ENCODE data around the gene LCAT. TPM values are rescaled to one million over a fixed set of nuclear protein-coding genes. Genes with fewer than 3 reads are reported as not detected.
"Not testable (repeated sequence)": the region's sequence is repeated elsewhere in the genome, so short reads cannot be mapped to it uniquely, and the experiment has no call there.

Gene LCAT
- total RNA-seq, 1 experiment from 2014 or later = 16.7 TPM

DNA sequence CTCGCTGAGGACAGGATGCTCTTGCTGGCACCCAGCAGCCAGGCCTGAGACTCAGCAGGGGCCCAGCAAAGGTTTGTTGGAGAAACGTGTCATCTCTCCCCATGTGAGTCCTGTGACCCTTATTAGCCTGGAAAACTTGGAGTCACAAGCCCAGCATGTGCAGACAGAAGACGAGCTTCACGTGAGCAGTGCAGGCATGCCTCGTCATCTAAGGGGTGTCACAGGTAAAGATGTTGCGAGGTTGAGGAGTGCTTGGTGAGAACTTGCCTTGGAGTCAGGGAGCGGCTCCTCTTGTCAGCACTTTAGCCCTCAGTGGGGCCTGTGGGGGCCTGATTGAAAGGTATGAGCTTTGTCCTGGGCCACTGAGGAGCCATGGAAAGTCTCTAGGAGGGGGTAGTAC is 10.1 kb downstream of the LCAT start:
- no peak for DNase-seq (ENCODE audit: low spot score)

DNA sequence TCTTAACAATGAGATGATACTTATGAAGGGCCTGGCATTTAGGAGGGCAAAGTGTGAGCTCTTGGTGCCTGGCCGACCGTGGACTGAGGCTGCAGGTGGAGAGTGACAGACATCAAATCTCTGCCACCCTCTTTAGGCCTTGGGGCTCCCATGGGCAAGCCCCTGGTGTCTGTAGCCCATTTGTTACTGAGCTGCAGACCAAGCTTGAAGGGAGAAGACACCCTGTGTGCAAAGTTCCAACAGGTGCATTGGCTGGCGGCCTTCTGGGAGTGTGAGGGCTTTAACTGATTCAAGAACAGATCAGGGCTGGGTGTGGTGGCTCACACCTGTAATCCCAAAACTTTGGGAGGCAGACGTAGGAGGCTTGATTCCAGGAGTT is 11.5 kb downstream of the LCAT start:
- no peak for DNase-seq (ENCODE audit: low spot score)

DNA sequence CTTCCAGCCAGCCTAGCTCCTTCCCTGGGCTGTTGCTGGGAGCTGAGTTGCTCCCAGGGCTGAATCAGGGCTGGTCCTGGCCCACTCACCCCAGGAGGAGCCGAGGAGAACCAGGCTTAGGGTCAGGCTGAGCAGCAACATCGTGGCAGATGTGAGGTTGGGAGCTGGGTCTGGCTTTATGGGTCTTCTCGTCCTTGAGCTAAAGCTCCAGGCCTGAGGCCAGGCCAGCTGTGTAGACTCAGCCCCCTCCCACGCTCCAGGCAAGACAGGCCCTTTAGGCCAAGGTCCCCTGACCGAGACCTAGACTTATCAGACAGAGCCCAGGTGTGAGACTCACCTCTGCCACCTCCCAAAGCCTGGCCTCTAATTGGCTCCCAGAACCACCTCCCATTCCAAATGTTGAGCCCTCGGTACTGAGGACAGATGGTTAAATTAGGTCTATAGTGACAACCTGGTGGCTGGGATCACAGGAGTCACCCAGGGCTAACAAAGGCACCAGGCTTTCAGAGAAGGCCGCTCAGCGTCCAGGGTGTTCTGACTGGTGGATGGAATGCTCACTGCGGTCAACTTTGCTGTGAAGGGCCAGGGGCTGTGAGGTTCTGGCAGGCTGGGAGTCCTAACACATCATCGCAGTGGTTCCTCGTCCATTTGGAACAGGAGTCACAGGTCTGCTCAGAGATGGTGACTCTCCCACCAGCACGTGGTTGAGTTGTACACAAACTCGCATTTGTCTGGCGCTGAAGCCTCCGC is 12.0 kb downstream of the LCAT start, which contains the start of gene CTRL:
CTRL (minus strand) TSS at position 151 of the 750 bp plus-strand sequence; CDS start at position 141, 10 bp downstream.
- DNase-seq (ENCODE audit: low spot score) = no peak

DNA sequence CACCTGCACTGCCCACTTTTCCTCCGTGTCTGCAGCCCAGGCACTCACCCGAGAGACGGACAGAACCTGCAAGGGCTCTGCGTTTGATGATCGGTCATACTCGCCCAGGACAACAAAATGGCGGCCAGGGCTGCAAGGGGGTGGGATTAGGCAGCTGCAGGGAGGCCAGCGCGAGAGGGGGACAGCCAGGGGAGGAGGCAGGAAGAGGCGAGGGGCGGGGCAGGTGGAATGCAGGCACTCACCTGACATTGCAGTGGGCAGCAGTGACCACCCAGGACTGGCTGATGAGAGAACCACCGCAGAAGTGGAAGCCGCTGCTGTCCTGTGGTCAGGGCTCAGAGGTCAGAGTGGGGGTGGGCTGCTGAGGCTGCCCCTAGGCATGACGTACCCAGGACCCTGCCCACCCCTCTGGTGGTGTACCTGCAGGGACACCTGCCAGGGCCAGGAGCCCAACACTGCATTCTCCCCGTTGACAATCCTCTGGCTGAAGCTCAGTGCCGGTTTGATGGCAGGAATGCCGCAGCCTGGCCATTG is 13.2 kb downstream of the LCAT start:
- DNase-seq (ENCODE audit: low spot score) = no peak

DNA sequence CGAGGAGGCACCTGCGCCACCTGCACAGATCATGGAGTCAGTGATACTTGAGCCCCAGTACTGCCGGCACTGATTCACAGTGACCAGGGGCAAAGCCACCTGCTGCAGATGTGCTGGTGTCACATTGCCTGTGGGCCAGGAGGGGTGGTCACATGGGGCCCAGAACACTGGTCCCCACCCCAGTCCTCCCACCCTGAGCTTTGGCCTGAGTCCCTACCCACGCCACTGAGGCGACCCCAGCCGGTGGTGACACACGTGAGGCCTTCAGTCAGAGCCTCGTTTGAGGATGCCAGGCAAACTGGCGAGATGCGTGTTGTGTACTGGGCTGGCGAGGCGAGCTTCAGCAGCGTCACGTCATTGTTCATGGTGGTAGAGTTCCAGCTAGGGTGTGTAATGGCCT is 13.7 kb downstream of the LCAT start:
- no peak for DNase-seq (ENCODE audit: low spot score)

DNA sequence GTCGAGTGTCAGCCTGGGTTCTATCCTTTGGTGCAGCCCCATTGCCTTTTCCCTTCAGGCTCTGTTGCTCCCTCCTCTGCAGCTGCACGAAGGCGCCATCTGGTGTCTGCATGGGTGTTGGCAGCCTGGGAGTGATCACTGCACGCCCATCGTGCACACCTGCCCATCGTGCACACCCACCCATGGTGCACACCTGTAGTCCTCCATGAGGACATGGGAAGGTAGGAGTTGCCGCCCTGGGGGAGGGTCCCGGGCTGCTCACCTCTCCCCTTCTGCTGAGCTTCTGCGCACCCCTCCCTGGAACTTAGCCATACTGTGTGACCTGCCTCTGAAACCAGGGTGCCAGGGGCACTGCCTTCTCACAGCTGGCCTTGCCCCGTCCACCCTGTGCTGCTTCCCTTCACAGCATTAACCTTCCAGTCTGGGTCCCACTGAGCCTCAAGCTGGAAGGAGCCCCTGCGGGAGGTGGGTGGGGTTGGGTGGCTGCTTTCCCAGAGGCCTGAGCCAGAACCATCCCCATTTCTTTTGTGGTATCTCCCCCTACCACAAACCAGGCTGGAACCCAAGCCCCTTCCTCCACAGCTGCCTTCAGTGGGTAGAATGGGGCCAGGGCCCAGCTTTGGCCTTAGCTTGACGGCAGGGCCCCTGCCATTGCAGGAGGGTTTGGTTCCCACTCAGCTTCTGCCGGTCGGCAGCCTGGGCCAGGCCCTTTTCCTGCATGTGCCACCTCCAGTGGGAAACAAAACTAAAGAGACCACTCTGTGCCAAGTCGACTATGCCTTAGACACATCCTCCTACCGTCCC is 15.2 kb downstream of the LCAT start:
- no peak for DNase-seq (ENCODE audit: low spot score)

DNA sequence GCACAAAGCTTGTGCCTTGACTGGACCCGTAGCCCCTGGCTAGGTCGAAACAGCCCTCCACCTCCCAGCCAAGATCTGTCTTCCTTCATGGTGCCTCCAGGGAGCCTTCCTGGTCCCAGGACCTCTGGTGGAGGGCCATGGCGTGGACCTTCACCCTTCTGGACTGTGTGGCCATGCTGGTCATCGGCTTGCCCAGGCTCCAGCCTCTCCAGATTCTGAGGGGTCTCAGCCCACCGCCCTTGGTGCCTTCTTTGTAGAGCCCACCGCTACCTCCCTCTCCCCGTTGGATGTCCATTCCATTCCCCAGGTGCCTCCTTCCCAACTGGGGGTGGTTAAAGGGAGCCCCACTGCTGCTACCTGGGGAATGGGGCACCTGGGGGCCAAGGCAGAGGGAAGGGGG is 15.8 kb downstream of the LCAT start:
- no peak for DNase-seq (ENCODE audit: low spot score)

DNA sequence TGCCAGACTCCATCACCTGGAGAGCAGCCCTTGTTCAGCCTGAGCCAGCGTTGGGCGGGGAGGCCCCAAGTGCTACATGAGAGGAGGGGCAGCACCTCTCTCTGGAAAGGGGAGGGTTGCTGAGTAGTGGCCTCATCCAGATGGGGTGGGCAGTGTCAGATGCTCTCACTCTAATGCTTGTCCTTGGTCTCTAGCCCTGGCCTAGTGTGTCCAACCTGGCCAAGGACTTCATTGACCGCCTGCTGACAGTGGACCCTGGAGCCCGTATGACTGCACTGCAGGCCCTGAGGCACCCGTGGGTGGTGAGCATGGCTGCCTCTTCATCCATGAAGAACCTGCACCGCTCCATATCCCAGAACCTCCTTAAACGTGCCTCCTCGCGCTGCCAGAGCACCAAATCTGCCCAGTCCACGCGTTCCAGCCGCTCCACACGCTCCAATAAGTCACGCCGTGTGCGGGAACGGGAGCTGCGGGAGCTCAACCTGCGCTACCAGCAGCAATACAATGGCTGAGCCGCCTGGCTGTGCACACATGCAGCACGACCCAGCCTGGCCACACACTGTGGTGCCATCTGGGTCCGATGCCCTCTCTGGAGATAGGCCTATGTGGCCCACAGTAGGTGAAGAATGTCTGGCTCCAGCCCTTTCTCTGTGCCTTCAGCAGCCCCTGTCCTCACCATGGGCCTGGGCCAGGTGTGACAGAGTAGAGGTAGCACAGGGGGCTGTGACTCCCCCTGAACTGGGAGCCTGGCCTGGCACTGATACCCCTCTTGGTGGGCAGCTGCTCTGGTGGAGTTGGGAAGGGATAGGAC is 16.6 kb downstream of the LCAT start:
- DNase-seq (ENCODE audit: low spot score) = no peak

DNA sequence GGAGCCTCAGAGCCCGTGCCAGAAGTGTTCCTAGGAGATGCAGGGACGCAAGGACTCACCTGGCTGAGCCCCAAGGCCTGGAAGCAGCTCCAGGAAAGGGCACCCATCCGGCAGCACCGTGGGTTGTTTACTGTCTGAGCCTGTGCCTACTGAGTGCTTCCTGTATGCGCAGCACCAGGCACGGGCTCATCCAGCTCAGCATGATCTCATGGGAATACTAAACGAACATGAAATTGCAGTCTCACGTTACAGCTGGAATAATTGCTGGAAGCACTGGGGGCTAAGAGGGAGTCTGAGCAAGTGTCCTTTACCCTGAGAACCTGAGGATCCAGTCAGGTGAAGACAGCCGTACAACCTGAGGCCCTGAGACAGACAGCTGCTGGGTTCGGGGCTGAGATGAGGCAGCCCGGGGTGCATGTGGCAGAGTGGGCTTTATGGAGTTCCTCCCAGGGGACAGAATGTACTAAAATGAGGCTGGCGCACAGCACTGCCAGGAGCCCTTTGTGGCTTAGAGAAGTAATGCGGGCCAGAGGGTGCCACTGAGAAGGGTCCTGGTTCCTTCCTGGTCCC is 17.7 kb downstream of the LCAT start:
- DNase-seq (ENCODE audit: low spot score) = no peak

DNA sequence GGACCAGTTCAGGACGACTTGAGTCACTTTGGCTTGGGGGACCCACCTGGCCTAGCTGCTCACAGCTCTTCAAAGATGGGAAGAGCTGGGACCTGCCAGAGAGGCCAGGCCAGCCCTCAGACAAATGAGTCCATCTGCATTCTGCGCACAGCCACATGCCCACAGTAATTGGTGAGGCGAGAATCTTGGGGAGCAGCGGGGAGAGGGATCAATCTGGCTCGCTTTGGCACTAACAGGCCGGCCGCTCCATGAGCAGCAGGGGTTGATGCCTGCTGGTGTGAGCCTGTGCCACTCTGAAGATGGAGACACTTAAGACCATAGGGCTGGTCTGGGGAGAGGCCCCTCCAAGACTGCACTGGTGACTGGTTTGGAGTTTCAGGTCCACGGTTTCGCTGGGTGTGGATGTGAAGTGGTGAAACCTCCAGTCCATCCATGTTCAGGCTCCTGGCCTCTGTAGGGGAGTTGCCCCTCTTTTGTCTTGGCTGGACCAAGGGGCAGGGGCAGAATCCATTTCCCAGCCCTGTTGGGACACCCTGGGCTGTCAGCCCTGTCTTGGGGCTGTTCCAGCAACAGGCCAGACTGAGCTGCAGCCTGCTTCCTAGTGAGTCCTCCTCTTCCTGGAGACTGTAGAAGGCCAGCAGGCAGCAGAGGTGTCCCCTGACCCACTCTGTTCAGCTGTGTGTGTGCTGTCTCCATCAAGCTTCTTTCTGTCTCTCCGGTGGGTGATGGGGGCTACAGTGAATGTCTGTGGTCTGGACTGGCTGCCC is 19.6 kb downstream of the LCAT start:
- DNase-seq (ENCODE audit: low spot score) = no peak

DNA sequence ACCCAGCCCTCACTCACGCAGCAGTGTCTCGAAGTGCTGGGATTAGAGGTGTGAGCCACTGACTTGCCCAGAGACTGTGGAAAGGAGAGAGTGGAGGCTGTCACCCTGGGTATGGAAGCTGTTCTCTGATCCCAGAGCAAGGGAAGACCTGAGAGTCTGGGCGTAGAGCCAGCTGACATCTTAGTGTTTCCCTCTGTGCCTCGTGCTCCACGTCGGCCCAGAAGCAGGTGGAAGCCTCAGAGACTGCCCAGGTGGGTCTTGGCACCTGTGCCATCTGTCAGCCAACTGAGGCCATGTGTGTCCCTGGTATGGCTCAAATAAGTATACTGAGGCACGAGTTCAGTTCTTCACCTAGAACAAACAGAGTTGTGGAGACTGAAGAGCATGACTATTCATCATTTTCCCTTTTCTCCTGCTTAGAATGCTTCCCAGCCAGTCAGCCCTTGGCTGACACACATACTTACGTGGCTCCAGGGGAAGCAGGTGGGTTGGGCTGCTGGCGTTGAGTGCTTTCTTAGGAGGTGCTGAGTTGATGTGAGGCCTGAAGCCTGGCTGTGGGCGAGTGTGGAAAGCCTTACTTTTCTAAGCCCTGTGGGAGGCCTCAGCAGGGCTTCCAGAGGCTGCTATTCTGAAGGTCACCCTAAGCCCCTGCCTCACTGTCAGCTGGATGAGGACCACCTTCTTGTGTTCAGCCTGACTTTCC is 20.4 kb downstream of the LCAT start:
- DNase-seq (ENCODE audit: low spot score) = no peak

DNA sequence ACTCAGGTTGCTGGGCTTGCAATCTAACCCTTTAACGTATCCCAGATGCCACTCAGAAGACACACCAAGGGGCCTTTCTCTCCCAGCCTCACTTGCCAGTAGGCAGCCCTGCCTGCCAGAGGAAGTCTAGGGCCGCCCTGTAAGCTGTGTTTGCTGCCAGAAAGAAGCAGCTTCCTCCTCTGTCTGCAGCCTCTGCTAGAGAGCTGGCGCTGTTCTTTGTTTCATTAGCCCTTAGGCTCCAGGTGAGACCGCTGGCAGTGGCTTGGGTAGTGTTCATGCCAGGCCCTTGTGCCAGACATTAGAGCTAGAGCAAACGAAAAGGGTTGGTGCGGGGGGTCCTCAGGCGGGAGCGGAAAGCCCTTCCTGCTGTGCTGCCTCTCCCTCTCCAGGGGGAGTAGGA is 21.2 kb downstream of the LCAT start:
- DNase-seq (ENCODE audit: low spot score) = no peak

DNA sequence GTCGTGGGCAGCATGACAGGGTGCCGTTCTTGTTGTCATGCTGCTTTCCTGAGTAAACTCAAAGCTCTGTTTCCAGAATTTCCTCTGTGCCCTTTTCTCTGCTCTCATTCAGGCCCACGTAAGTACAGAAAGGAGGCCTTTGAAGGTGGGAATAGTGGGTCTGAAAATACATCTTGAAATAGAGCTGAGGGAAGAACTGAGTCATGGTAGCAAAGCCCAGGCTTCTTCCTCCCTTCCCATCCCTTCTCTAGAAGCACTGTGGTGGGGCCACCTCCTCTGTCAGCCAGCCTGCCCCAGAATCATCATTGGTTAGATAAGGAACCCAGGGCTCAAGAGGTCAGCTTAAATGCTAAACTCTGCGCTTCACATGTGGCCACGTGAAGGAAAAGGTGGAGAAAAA is 21.7 kb downstream of the LCAT start:
- no peak for DNase-seq (ENCODE audit: low spot score)

DNA sequence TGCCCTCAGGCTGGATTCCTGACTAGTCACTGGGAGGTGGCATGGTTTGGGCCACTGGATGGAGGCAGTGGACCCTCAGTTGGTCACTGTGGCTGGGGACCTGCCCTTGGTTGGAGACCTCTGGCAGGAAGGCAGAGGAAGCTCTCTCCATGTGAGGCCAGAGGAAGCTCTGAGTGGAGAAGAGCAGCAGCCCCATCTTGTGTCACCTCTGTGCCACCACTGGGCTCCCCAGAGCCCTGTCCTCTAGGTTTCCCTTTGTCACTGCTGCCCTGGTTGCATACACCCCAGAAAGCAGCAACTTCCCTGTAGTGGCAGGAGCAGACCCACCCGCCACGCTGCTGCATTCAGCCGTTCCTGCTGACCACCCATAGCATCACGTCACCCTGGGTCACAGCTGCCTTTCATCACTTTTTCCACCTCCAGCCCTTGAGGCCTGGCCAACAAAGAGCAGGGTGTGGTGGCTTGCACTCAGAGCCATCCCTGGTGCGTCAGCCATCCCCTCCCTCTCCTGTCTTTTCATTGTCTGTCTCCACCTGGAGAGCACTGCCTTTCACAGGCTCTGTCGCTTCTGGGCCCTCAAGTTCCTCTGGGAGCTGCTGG is 24.2 kb downstream of the LCAT start:
- no peak for DNase-seq (ENCODE audit: low spot score)

DNA sequence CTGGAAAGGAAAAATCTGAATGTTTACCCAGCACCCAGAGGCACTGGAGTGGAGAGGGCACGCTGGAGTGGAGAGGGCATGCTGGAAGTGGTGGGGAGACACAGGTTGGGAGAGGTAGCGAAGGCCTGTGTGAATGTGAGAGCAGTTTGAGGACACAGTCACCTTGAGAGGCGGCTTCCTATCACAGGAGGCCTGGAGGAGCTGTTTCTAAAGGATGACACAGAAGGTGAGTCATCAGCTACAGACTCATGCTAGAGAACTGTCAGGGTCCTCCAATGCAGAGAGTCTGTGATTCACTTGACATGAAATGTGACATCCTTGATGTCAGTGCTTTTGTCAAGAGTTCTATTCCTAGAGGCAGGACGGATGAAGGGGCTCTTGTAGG is 26.1 kb downstream of the LCAT start:
- peak; percentile 85 for DNase-seq (ENCODE audit: low spot score)

DNA sequence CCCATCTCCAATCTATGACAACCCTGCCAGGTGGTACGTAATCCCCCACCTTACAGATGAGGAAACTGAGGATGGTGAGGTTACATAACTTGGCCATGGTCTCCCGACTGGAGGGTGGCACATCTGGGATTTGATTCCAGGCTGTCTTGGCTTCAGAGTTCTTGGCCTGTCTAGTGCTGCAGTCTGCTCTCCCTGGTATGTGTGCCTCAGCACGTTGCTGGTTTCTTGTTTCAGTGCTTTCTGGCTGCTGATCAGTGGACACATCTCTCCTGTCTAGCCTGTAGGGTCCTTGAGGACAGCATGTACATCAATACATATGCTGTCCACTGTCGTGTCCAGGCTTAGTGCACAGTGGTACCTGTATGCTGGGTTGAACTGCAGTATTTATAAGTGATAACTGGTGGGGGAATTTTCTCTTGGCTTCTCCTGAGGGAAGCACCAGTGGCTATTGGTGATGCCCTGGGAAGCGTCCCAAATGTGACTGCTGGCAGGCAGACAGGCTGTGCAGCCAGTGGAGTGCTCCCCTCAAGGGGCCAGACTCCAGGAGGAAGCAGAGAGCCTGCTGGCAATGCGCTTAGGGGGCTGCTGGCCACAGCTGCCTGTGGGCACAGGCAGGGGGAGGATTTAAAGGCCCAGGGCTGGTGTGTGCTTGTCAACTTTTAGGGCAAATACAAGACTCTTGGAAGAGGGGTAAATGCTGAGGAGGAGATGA is 26.6 kb downstream of the LCAT start:
- no peak for DNase-seq (ENCODE audit: low spot score)

DNA sequence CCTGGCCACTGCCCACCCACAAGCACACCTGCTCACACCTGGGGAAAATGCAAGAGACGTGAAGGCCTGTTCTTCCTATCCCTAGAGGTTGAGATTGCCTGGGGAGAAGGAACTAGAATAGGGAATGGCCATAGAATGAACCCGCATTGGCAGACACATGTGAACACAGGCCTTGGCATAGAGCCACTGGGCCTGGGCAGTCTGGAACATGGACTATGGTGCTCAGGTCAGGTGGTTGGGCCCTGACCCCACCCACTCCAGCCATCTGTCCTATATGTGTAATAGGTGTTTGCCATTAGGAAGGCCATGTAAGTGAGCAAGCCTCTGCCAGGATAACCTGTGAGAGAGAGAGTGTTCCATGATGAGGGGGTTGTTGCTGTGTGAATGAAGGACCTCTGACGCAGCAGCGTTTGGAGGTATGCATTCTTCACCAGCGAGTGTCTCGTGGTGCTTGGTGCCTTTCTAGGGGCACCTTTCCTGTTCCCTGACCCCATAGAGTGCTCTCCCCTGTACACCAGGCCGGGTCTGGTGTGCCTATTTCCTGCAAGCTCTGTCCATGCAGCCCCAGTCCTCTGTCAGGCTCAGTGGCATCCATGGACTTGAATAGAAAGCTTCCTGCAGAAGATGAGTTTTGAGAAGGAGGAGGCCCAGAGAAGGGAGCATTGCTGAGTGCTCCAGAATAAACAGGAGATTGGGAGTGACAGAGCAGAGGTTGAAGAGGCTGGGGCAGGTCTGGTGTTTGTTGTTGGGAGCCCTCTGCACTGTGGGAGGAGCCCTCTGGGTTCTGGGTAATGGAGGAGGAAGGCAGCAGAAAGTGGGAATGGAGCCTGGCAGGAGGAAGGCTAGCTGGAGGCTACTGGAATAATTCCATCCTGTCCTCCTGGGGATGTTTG is 27.8 kb downstream of the LCAT start:
- DNase-seq (ENCODE audit: low spot score) = no peak

DNA sequence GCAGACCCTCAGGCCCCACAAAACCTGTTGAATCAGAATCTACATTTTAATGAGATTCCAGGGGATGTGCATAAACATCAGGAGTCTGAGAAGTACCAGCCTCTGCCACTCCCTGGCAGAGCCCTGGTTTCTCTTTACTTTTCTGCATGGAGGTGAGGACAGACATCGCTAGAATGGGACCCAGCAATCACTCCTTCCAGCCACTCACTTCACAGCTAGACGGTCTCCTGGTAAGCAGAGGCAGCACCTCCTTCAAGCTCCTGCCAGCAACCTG is 28.5 kb downstream of the LCAT start:
- not testable (repeated sequence) for DNase-seq (ENCODE audit: low spot score)

Data from A172 (cell line).